HG03175 (cell line): Measurements from ENCODE around the gene ADORA1.

Experiments
- ATAC-seq: cut with Tn5 transposase; IDR thresholded peaks from one replicate; pipeline ENCODE4 v1.9.1; 2021; ENCODE audit warnings: mild to moderate bottlenecking, moderate library complexity; ENCODE audit not compliant: unreplicated experiment

The ADORA1 gene

GRCh38 chr1:203127666-203128430 is at the start of gene ADORA1:
TSS of gene ADORA1 (plus strand) at chr1:203127726. CDS start at chr1:203128842, 1,116 bp downstream.
- no peak for ATAC-seq

- no peak for ATAC-seq
Observed at GRCh38 chr1:203077956-203078355, 49.6 kb upstream of the ADORA1 start.

GRCh38 chr1:203078478-203078877 is 49.0 kb upstream of the ADORA1 start:
- ATAC-seq, result no peak

- no peak for ATAC-seq
Observed at GRCh38 chr1:203080456-203080855, 47.1 kb upstream of the ADORA1 start.

- ATAC-seq, result no peak
Observed at GRCh38 chr1:203081465-203082230, 45.9 kb upstream of the ADORA1 start.

- no peak for ATAC-seq
Observed at GRCh38 chr1:203082231-203082505, 45.4 kb upstream of the ADORA1 start.

- ATAC-seq, result no peak
Observed at GRCh38 chr1:203082571-203083462, 44.7 kb upstream of the ADORA1 start.

GRCh38 chr1:203083463-203083921 is 44.0 kb upstream of the ADORA1 start:
- no peak for ATAC-seq

- no peak for ATAC-seq
Observed at GRCh38 chr1:203084588-203085527, 42.7 kb upstream of the ADORA1 start.

GRCh38 chr1:203085528-203086406 is 41.8 kb upstream of the ADORA1 start, which contains the start of gene MYOG:
TSS of gene MYOG (minus strand) at chr1:203086012. CDS start at chr1:203085961, 51 bp downstream.
- no peak for ATAC-seq

- ATAC-seq, result no peak
Observed at GRCh38 chr1:203086992-203087763, 40.3 kb upstream of the ADORA1 start.

- ATAC-seq, result no peak
Observed at GRCh38 chr1:203088441-203088840, 39.1 kb upstream of the ADORA1 start.

- no peak for ATAC-seq
Observed at GRCh38 chr1:203089001-203089650, 38.4 kb upstream of the ADORA1 start.

- ATAC-seq, result no peak
Observed at GRCh38 chr1:203089651-203090045, 37.9 kb upstream of the ADORA1 start.

GRCh38 chr1:203090421-203091198 is 36.9 kb upstream of the ADORA1 start:
- ATAC-seq, result no peak

- ATAC-seq, result no peak
Observed at GRCh38 chr1:203091199-203091477, 36.4 kb upstream of the ADORA1 start.

GRCh38 chr1:203091761-203092330 is 35.7 kb upstream of the ADORA1 start:
- no peak for ATAC-seq
